ENCODE measurements around the gene LRRC53. TPM values are rescaled to one million over a fixed set of nuclear protein-coding genes. Genes with fewer than 3 reads are reported as not detected.

The LRRC53 gene
- total RNA-seq, 1 donor from 2014 or later: not detected

DNA sequence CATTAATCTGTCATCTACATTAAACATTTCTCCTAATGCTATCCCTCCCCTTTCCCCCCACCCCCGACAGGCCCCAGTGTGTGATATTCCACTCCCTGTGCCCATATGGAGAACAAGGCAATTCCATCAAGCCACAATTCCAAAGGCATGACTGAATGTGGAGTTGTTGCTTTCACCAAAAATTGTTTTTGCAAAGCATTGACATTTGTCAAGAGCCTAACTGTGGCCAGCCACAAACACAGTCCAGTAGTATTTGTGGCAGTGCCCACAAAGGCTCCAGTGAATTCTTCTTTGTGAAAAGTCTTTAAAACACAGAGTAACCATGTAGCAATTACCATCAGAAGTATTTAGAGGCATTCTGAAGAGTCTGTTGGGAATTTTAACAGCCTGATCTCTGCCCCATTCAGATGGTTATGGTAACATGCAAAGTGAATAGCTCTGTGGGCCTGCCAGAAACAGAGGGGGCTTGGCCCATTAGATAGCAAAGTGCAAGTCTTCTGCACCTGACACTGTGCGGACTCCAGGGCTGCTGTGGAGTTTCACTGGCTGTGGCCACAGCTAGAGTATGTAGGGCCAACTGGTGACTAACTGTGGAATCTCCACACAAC lies 11.6 kb upstream of the LRRC53 start:
- DNase-seq (ENCODE audit: low spot score): no peak
- Mint-ChIP-seq H3K9me3 (ENCODE audit: unreplicated experiment) (no peaks in the 10 kb centered on the region), H3K27ac (ENCODE audit: unreplicated experiment) (no peak overlapping the region), H3K4me1 (ENCODE audit: unreplicated experiment) (peaks cover 18% of the 10 kb centered on the region), H3K36me3 (ENCODE audit: low read depth, unreplicated experiment) (no peaks in the 10 kb centered on the region), H3K4me3 (ENCODE audit: unreplicated experiment) (no peak overlapping the region), H3K27me3 (ENCODE audit: unreplicated experiment) (peaks cover 6% of the 10 kb centered on the region)
- TF ChIP-seq, protein P1, sequence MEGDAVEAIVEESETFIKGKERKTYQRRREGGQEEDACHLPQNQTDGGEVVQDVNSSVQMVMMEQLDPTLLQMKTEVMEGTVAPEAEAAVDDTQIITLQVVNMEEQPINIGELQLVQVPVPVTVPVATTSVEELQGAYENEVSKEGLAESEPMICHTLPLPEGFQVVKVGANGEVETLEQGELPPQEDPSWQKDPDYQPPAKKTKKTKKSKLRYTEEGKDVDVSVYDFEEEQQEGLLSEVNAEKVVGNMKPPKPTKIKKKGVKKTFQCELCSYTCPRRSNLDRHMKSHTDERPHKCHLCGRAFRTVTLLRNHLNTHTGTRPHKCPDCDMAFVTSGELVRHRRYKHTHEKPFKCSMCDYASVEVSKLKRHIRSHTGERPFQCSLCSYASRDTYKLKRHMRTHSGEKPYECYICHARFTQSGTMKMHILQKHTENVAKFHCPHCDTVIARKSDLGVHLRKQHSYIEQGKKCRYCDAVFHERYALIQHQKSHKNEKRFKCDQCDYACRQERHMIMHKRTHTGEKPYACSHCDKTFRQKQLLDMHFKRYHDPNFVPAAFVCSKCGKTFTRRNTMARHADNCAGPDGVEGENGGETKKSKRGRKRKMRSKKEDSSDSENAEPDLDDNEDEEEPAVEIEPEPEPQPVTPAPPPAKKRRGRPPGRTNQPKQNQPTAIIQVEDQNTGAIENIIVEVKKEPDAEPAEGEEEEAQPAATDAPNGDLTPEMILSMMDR (IDR thresholded peaks at IDR 0.05; ENCODE audit: unreplicated experiment): no peak

DNA sequence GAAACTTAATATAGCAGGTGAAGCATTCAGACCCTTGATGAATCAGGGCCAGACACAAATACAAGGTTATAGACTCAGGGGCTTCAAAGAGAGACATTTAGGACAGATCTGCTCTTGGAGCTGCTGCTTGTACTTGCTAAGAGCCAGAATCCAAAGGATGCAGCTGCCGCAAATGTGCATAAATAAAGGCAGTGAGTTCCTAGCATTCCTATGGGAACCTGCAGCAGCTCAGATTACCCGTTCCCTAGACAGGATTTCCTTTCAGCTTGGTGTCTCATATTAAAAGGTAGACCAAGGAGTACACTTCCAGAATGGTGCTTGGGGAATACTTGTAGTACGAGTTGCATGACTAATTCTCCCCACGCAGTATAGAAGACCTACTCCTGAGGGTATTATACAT lies 9.7 kb upstream of the LRRC53 start:
- TF ChIP-seq, protein P1 (IDR thresholded peaks at IDR 0.05; ENCODE audit: unreplicated experiment): no peak
- Mint-ChIP-seq H3K36me3 (ENCODE audit: low read depth, unreplicated experiment) (no peaks in the 10 kb centered on the region), H3K9me3 (ENCODE audit: unreplicated experiment) (no peaks in the 10 kb centered on the region), H3K27me3 (ENCODE audit: unreplicated experiment) (peaks cover 2% of the 10 kb centered on the region), H3K4me3 (ENCODE audit: unreplicated experiment) (peak overlapping the region; percentile 5), H3K4me1 (ENCODE audit: unreplicated experiment) (peaks cover 18% of the 10 kb centered on the region), H3K27ac (ENCODE audit: unreplicated experiment) (peak overlapping the region; percentile 89)
- DNase-seq (ENCODE audit: low spot score): peak; percentile 41

DNA sequence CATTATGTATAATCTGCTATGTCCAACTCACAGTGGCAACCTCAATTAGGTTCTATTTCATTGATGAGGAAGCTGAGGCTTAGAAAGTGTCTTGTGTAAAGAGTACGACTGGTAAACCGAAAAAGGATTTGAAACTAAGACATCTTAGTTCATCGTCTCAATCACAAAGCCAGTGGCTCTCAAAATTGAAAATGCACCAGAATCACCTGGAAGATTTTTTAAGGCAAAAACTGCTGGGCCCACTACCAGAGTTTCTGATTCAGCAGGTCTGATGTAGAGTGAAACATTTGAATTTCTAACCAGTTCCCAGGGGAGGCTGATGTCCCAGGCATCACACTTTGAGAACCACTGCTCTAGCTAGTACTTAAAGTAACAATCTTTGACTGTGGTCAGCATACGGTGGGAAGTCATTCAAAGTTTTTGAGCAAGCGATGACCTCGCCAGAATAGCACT lies 5.2 kb upstream of the LRRC53 start:
- peaks cover 2% of the 10 kb centered on the region for H3K27me3 Mint-ChIP-seq (ENCODE audit: unreplicated experiment)
- no peaks in the 10 kb centered on the region for H3K36me3 Mint-ChIP-seq (ENCODE audit: low read depth, unreplicated experiment)
- H3K27ac Mint-ChIP-seq (ENCODE audit: unreplicated experiment): no peak overlapping the region
- H3K9me3 Mint-ChIP-seq (ENCODE audit: unreplicated experiment): no peaks in the 10 kb centered on the region
- peaks cover 18% of the 10 kb centered on the region for H3K4me1 Mint-ChIP-seq (ENCODE audit: unreplicated experiment)
- TF ChIP-seq, protein P1 (IDR thresholded peaks at IDR 0.05; ENCODE audit: unreplicated experiment): no peak
- H3K4me3 Mint-ChIP-seq (ENCODE audit: unreplicated experiment): no peak overlapping the region
- no peak for DNase-seq (ENCODE audit: low spot score)

DNA sequence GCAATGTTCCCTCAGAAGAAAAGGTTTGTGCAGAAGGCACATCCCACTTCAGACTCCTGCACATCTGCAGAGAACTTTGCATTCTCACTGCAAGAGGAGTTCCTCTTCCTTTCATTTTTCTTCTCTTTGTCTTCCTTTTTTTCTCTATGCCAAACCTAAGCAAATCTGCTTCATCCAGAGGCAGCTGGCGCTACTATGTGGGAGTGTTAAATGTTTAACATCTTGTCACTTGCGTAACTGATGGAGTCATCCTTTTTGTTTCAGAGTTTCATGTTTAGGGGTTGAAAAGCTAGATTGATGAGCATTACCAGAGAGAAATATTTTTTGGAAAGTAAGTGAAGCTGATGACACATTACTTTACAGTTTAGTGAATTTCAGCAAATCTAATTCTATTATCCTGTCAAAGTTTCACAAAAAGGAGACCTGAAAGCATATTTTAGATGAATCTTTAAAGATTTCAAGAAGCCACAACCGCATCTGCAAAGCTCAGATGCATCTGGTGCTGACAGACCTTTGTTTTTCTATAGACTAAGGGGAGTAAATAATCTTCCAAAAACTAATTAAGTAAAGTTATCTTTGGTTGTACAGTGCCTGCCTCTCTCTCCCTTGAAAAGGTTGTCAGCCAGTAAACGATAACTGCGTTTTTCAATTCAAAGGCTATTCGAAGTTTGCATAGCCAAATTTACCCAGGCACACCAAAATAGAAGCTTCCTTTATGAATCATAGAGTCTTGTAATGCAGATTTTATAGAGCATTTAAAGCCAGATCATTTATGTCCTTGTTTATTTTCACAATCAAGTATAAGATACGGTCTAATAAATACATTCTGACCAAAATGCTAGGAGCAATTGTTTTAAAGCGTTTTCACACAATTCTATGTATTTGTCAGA lies 1.2 kb upstream of the LRRC53 start:
- DNase-seq (ENCODE audit: low spot score): no peak
- no peaks in the 10 kb centered on the region for H3K36me3 Mint-ChIP-seq (ENCODE audit: low read depth, unreplicated experiment)
- H3K4me1 Mint-ChIP-seq (ENCODE audit: unreplicated experiment): peaks cover 10% of the 10 kb centered on the region
- no peak overlapping the region for H3K27ac Mint-ChIP-seq (ENCODE audit: unreplicated experiment)
- TF ChIP-seq, protein P1 (IDR thresholded peaks at IDR 0.05; ENCODE audit: unreplicated experiment): no peak
- no peaks in the 10 kb centered on the region for H3K9me3 Mint-ChIP-seq (ENCODE audit: unreplicated experiment)
- no peak overlapping the region for H3K4me3 Mint-ChIP-seq (ENCODE audit: unreplicated experiment)
- no peaks in the 10 kb centered on the region for H3K27me3 Mint-ChIP-seq (ENCODE audit: unreplicated experiment)

DNA sequence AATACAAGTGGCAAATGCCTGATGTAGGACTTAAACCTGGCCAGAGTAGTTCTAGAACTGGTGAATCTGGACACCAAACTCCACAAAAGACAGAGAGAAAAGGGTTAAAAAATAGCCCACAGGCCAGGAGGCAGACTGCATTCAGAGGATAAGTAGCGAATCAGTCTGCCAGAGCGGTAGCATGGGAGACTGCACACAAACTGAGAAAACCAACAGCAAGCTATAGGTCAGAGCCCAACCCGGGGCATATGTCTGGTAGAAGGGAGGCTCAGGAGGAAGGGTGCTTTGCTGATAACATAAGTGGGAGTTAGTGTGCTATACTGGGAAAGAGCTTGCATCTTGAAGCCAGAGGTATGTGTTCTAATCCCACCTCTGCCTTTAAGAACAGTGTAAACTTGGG lies 4.0 kb downstream of the LRRC53 start:
- Mint-ChIP-seq H3K27me3 (ENCODE audit: unreplicated experiment) (no peaks in the 10 kb centered on the region), H3K36me3 (ENCODE audit: low read depth, unreplicated experiment) (no peaks in the 10 kb centered on the region), H3K9me3 (ENCODE audit: unreplicated experiment) (no peaks in the 10 kb centered on the region), H3K4me1 (ENCODE audit: unreplicated experiment) (peaks cover 8% of the 10 kb centered on the region), H3K4me3 (ENCODE audit: unreplicated experiment) (no peak overlapping the region), H3K27ac (ENCODE audit: unreplicated experiment) (no peak overlapping the region)
- TF ChIP-seq, protein P1 (IDR thresholded peaks at IDR 0.05; ENCODE audit: unreplicated experiment): no peak
- DNase-seq (ENCODE audit: low spot score): no peak
